ENCODE results near the gene MBIP.

- TF ChIP-seq GATA2 (IDR thresholded peaks at IDR 0.05; ENCODE audit: low read depth, low read length) (no peak), GATA3 (IDR thresholded peaks at IDR 0.05; ENCODE audit: low read depth, low read length) (no peak)
Measured at GRCh38 chr14:36315159-36315853, 5.1 kb downstream of the MBIP start.

All from SH-SY5Y (cell line).